ENCODE data around the gene XCR1. TPM values are rescaled to one million over a fixed set of nuclear protein-coding genes. Genes with fewer than 3 reads are reported as not detected.
"Not testable (repeated sequence)": the region's sequence is repeated elsewhere in the genome, so short reads cannot be mapped to it uniquely, and the experiment has no call there.

XCR1 gene
- total RNA-seq, 2 experiments from 2014 or later: 0.05 TPM; not detected in 1

DNA sequence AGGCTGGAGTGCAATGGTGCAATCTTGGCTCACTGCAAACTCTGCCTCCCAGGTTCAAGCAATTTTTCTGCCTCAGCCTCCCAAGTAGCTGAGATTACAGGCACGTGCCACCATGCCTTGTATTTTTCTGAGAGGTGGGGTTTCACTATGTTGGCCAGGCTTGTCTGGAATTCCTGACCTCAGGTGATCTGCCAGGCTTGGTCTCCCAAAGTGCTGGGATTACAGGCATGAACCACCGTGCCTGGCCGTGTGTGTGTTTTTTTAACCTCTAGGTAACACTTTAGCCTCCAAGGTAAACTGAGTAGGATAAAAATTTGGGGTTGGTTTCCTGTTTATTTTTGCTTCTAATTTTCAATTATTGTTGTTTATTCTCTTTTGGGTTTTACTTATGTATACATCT is 10.8 kb upstream of the XCR1 start:
- intact Hi-C loops (cut with micrococcal nuclease); H3K27me3 Mint-ChIP-seq; H3K4me1 Mint-ChIP-seq (ENCODE audit: low read depth); H3K36me3 Mint-ChIP-seq; H3K4me3 Mint-ChIP-seq; POLR2A ChIA-PET; DNase-seq; CTCF ChIA-PET; H3K27ac Mint-ChIP-seq; H3K9me3 Mint-ChIP-seq: not testable (repeated sequence)

DNA sequence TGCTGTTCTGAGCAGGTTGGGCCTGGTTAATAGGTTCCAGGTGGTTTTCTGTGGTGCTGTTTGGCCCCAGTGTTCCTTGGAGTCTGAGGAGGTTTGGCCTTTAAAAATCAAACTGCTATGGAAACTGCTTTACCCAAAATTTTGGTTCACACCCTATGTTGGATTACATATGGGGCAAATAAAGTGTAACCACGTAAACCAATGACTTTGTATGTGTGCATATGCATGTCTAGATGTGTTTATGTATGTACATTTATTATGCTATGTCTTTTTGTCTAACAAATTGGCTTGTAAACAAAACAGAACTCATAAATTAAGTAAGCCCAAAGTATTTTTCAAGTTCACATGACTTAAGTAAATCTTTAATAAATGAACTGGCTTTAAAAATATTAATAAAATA is 8.9 kb upstream of the XCR1 start:
- ChIA-PET CTCF (no interaction called here), POLR2A (no interaction called here)
- no peaks in the 10 kb centered on the region for H3K4me1 Mint-ChIP-seq (ENCODE audit: low read depth)
- no peak overlapping the region for H3K27ac Mint-ChIP-seq
- H3K4me3 Mint-ChIP-seq: no peak overlapping the region
- H3K36me3 Mint-ChIP-seq: no peaks in the 10 kb centered on the region
- intact Hi-C loops (cut with micrococcal nuclease): no loop called here
- DNase-seq: no peak
- no peaks in the 10 kb centered on the region for H3K27me3 Mint-ChIP-seq
- peaks cover 2% of the 10 kb centered on the region for H3K9me3 Mint-ChIP-seq

DNA sequence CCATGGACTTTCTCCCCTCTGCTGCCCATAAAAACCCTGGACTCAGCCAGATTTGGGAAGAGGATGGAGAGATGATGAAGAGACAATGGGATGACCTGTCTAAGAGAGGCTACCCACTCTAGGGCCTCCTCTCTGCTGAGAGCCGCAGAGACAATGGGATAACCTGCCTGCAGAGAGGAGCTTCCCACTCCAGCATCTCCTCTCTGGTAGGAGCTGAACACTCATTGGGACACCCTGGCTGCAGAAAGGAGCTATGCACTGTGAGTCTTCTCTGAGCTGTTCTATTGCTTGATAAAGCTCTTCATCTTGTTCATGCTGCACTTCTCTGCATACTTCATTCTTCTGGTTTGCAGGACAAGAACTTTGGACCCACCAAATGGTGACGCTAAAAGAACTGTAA is 4.5 kb upstream of the XCR1 start:
- ChIA-PET POLR2A (no interaction called here), CTCF (no interaction called here)
- Mint-ChIP-seq H3K4me3 (no peak overlapping the region), H3K27ac (no peak overlapping the region), H3K9me3 (peaks cover 15% of the 10 kb centered on the region), H3K27me3 (no peaks in the 10 kb centered on the region), H3K4me1 (ENCODE audit: low read depth) (no peaks in the 10 kb centered on the region), H3K36me3 (peaks cover 6% of the 10 kb centered on the region)
- intact Hi-C loops (cut with micrococcal nuclease): no loop called here
- DNase-seq: no peak

DNA sequence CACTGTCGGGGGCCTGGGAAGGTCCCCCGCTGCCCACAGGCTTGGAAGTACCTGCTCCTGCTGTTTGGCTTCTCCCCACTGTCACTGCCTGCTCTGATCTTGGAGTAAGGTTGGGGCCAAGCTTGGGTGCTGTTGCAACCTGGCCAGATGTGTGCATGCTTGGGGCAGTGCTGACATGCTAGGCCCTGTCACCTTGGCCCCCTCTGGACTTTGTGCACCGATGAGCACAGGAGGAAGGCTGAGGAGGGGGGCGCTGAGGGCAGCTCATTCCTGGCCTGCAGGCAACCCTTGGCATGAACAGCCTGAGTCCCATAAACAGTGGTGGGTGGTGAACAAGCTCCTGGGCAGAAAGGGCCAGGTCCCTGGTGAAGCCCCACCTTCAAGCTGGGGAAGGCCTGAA is 4.0 kb upstream of the XCR1 start:
- H3K27me3 Mint-ChIP-seq: no peaks in the 10 kb centered on the region
- H3K9me3 Mint-ChIP-seq: peaks cover 15% of the 10 kb centered on the region
- H3K36me3 Mint-ChIP-seq: peaks cover 6% of the 10 kb centered on the region
- no peak overlapping the region for H3K4me3 Mint-ChIP-seq
- CTCF ChIA-PET: interaction anchor here (0.9 kb wide), 1 partner anchor 34 kb away, joined by 3 read pairs; no protein-coding TSS in a partner anchor
- DNase-seq: no peak
- intact Hi-C loops (cut with micrococcal nuclease): no loop called here
- no peaks in the 10 kb centered on the region for H3K4me1 Mint-ChIP-seq (ENCODE audit: low read depth)
- no peak overlapping the region for H3K27ac Mint-ChIP-seq
- POLR2A ChIA-PET: no interaction called here

- Mint-ChIP-seq H3K9me3 (peaks cover 15% of the 10 kb centered on the region), H3K27me3 (no peaks in the 10 kb centered on the region), H3K4me1 (ENCODE audit: low read depth) (no peaks in the 10 kb centered on the region), H3K4me3 (no peak overlapping the region), H3K27ac (no peak overlapping the region), H3K36me3 (peaks cover 6% of the 10 kb centered on the region)
- POLR2A ChIA-PET: no interaction called here
- intact Hi-C loops (cut with micrococcal nuclease): no loop called here
- CTCF ChIA-PET: interaction anchor here (0.9 kb wide), 1 partner anchor 35 kb away, joined by 3 read pairs; no protein-coding TSS in a partner anchor
- DNase-seq: no peak
Measured at GRCh38 chr3:46030626-46031025, 3.3 kb upstream of the XCR1 start.

- Mint-ChIP-seq H3K4me3 (no peak overlapping the region), H3K9me3 (peaks cover 15% of the 10 kb centered on the region), H3K27me3 (no peaks in the 10 kb centered on the region), H3K4me1 (ENCODE audit: low read depth) (no peaks in the 10 kb centered on the region), H3K36me3 (peaks cover 6% of the 10 kb centered on the region), H3K27ac (no peak overlapping the region)
- intact Hi-C loops (cut with micrococcal nuclease): no loop called here
- POLR2A ChIA-PET: no interaction called here
- no peak for DNase-seq
- CTCF ChIA-PET: interaction anchor here (0.6 kb wide), 1 partner anchor 1406 kb away, joined by 3 read pairs; no protein-coding TSS in a partner anchor
Measured at GRCh38 chr3:46029953-46030543, 2.8 kb upstream of the XCR1 start.

DNA sequence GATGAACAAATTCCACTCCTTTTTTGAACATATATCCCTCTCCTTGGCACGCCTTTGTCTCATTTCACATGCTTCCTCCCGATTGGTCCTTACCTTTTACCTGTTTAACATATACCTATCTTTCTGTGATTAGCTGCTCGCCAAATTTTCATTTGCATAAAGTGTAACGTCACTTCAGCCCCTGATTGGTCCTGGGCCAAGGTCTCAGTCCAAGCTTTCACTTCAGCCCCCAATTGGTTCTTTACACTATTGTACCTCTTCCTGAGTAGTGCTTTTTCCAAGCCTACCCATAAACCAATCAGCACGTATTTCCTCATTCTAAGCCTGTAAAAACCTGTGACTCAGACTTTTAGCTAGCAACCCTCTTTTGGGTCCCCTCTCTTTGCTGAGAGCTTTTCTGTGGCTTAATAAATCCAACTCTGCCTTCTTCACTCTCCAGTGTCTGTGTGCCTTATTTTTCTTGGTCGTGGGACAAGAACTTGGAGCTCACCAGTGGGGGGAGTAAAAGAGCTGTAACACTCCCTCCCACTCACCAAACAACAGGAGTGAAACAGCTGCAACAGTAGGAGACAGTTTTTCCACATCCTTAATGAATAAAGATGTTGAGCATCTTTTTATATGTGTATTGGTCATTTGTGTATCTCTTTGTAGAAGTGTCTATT is 584 bp upstream of the XCR1 start:
- ChIA-PET POLR2A (no interaction called here), CTCF (interaction anchor here (1.2 to 2.2 kb wide), 3 partner anchors 50 to 51 kb away, joined by 5 to 7 read pairs (median 6); no protein-coding TSS in a partner anchor)
- intact Hi-C loops (cut with micrococcal nuclease): no loop called here
- Mint-ChIP-seq H3K4me1 (ENCODE audit: low read depth) (no peaks in the 10 kb centered on the region), H3K9me3 (peaks cover 15% of the 10 kb centered on the region), H3K27ac (no peak overlapping the region), H3K4me3 (no peak overlapping the region), H3K27me3 (no peaks in the 10 kb centered on the region), H3K36me3 (peaks cover 6% of the 10 kb centered on the region)
- no peak for DNase-seq

GRCh38 chr3:46025139-46025538 is 2.1 kb downstream of the XCR1 start:
- Mint-ChIP-seq H3K4me1 (ENCODE audit: low read depth) (peaks cover 4% of the 10 kb centered on the region), H3K27me3 (peaks cover 6% of the 10 kb centered on the region), H3K4me3 (no peak overlapping the region), H3K36me3 (peaks cover 6% of the 10 kb centered on the region), H3K9me3 (peaks cover 13% of the 10 kb centered on the region), H3K27ac (no peak overlapping the region)
- DNase-seq: no peak
- ChIA-PET POLR2A (no interaction called here), CTCF (no interaction called here)
- intact Hi-C loops (cut with micrococcal nuclease): no loop called here

- Mint-ChIP-seq H3K4me3 (no peak overlapping the region), H3K27me3 (peaks cover 6% of the 10 kb centered on the region), H3K4me1 (ENCODE audit: low read depth) (peaks cover 14% of the 10 kb centered on the region), H3K36me3 (peaks cover 6% of the 10 kb centered on the region), H3K27ac (no peak overlapping the region), H3K9me3 (peaks cover 13% of the 10 kb centered on the region)
- no peak for DNase-seq
- ChIA-PET CTCF (no interaction called here), POLR2A (no interaction called here)
- intact Hi-C loops (cut with micrococcal nuclease): no loop called here
Measured at GRCh38 chr3:46024131-46024530, 3.2 kb downstream of the XCR1 start.

GRCh38 chr3:46022909-46023785 is 4.1 kb downstream of the XCR1 start:
- CTCF ChIA-PET: no interaction called here
- H3K4me1 Mint-ChIP-seq (ENCODE audit: low read depth): peaks cover 16% of the 10 kb centered on the region
- no peak overlapping the region for H3K27ac Mint-ChIP-seq
- POLR2A ChIA-PET: no interaction called here
- H3K27me3 Mint-ChIP-seq: peaks cover 6% of the 10 kb centered on the region
- H3K36me3 Mint-ChIP-seq: peaks cover 6% of the 10 kb centered on the region
- DNase-seq: no peak
- H3K4me3 Mint-ChIP-seq: no peak overlapping the region
- peaks cover 9% of the 10 kb centered on the region for H3K9me3 Mint-ChIP-seq
- intact Hi-C loops (cut with micrococcal nuclease): no loop called here

DNA sequence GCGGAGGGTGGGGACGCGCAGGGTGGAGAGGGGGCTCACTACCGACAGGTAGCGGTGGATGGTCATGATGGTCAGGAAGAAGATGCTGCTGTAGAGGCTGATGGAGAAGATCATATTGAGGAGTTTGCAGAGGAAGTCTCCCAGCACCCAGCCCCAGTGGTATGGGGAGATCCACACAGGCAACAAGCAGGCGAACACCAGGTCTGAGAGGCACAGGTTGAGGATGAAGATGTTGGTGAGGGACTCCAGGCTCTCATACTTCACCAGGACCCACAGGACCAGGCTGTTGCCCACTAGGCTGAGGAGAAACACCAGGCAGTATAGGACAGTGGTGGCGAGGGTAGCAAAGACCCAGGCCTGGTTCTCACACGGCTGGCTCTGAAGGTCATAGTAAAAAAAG is 5.8 kb downstream of the XCR1 start:
- H3K9me3 Mint-ChIP-seq: no peaks in the 10 kb centered on the region
- no peak overlapping the region for H3K4me3 Mint-ChIP-seq
- no peaks in the 10 kb centered on the region for H3K36me3 Mint-ChIP-seq
- CTCF ChIA-PET: interaction anchor here (0.9 kb wide), 1 partner anchor 58 kb away, joined by 3 read pairs; no protein-coding TSS in a partner anchor
- no peak overlapping the region for H3K27ac Mint-ChIP-seq
- POLR2A ChIA-PET: no interaction called here
- DNase-seq: no peak
- H3K4me1 Mint-ChIP-seq (ENCODE audit: low read depth): peaks cover 16% of the 10 kb centered on the region
- peaks cover 6% of the 10 kb centered on the region for H3K27me3 Mint-ChIP-seq
- intact Hi-C loops (cut with micrococcal nuclease): no loop called here

DNA sequence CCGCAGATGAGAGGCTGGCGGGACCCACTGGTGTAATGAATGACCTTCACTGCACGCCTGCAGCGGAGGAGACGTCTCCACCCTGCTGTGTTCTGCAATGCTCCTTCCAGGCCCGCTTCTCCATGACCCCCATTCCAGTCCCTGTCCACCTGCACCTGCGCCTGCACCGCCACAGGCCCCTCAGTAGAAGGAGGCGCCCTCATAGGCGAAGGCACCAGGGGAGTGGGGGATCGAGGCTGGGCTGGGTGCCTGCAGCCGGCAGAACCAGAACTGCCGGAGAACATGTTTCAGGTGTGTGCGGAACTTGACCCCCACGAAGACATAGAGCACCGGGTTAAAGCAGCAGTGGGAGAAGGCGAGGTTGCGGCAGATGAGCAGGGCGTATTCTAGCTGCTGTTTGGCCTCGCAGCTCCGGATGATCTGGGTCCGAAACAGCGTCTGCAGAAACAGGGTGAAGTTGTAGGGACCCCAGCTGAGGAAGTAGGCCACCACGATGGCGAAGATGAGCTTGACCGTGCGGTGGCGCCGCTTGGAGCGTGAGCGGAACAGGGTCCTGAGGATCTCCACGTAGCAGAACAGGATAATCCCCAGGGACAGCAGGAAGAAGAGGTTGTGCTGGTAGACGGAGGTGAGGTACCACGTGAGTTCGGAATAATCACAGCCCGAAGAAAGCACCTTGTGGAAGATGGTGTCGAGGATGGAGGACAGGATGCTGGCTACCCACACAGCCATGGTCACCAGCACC is 6.3 kb downstream of the XCR1 start:
- ChIA-PET CTCF (no interaction called here), POLR2A (interaction anchor here (0.9 to 1.0 kb wide), 2 partner anchors 22 to 44 kb away, joined by 3 read pairs; no protein-coding TSS in a partner anchor)
- no peak for DNase-seq
- Mint-ChIP-seq H3K4me3 (no peak overlapping the region), H3K27ac (no peak overlapping the region), H3K27me3 (peaks cover 6% of the 10 kb centered on the region), H3K36me3 (no peaks in the 10 kb centered on the region), H3K9me3 (no peaks in the 10 kb centered on the region), H3K4me1 (ENCODE audit: low read depth) (peaks cover 16% of the 10 kb centered on the region)
- intact Hi-C loops (cut with micrococcal nuclease): no loop called here
